ENCODE results near the gene SERPINH1. TPM values are rescaled to one million over a fixed set of nuclear protein-coding genes. Genes with fewer than 3 reads are reported as not detected.

SERPINH1 gene
- total RNA-seq, 3 donors from 2014 or later (not counting 1 experiment from before 2014, with no cell fraction given), result 5.4 to 8.8 (median 7.2) TPM

DNA sequence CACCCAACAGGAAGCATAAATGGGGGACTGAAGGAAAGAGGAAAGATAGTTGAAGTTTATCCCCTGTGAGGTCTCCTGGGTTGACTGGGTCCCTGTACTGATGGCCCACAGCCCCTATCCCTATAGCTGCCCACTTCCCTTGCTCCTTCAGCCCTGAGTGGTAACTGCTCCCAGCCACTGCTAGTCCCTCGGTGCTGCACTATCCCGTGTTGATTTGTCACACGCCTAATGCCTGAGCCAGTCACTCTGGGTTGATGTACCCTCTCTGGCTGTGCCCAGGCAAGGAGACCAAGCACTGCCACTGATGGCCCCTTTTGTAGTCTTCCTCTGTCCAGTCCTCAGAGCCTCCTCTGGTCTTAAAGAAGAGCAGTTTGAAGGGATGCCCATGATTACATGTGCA lies 45.9 kb upstream of the SERPINH1 start:
- 97% methylated on average over 3 of the region's 3 CpGs for WGBS (ENCODE audit: insufficient coverage)
- peak overlapping the region; percentile 40 for H3K4me3 Mint-ChIP-seq
- intact Hi-C loops (cut with micrococcal nuclease), result no loop called here

DNA sequence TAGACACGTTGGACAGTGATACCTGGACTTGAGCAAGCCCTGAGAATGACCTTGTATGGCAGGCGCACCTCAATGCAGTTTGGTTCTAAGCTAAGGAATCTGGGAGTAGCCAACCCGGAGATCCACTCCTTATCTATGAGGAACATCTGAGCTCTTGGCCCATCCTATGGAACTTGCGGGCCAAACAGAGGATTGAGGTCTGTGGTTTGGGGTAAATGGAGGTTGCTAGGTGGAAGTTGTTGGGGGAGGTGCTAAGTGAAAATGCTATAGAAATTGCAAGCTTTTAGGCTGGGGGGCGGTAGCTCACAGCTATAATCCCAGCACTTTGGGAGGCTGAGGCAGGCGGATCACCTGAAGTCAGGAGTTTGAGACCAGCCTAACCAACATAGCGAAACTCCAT lies 45.2 kb upstream of the SERPINH1 start:
- Histone ChIP-seq H3K36me3 (ENCODE audit: control insufficient read depth, insufficient read depth, low read length) (no peaks in the 10 kb centered on the region), H3K9me3 (ENCODE audit: control insufficient read depth, insufficient read depth, low read length) (no peaks in the 10 kb centered on the region), H3K4me1 (ENCODE audit: control insufficient read depth, insufficient read depth, low read length) (peaks cover 23% of the 10 kb centered on the region), H3K27me3 (ENCODE audit: control insufficient read depth, insufficient read depth, low read length) (no peaks in the 10 kb centered on the region), H3K27ac (ENCODE audit: low read length) (no peak overlapping the region), H3K4me3 (ENCODE audit: low read length) (no peak overlapping the region)
- Mint-ChIP-seq H3K27ac (peak overlapping the region; percentile 48 to 75), H3K36me3 (no peaks in the 10 kb centered on the region), H3K4me3 (peak overlapping the region; percentile 82), H3K9me3 (no peaks in the 10 kb centered on the region), H3K27me3 (ENCODE audit: low read depth in 2 of 2) (no peaks in the 10 kb centered on the region), H3K4me1 (peaks cover 19 to 27% of the 10 kb centered on the region in 2 donors)
- WGBS (ENCODE audit: insufficient coverage), result 69% methylated on average over 7 of the region's 7 CpGs
- ATAC-seq, result no peak
- DNase-seq, result no peak
- intact Hi-C loops (cut with micrococcal nuclease), result no loop called here
- TF ChIP-seq, protein P1, sequence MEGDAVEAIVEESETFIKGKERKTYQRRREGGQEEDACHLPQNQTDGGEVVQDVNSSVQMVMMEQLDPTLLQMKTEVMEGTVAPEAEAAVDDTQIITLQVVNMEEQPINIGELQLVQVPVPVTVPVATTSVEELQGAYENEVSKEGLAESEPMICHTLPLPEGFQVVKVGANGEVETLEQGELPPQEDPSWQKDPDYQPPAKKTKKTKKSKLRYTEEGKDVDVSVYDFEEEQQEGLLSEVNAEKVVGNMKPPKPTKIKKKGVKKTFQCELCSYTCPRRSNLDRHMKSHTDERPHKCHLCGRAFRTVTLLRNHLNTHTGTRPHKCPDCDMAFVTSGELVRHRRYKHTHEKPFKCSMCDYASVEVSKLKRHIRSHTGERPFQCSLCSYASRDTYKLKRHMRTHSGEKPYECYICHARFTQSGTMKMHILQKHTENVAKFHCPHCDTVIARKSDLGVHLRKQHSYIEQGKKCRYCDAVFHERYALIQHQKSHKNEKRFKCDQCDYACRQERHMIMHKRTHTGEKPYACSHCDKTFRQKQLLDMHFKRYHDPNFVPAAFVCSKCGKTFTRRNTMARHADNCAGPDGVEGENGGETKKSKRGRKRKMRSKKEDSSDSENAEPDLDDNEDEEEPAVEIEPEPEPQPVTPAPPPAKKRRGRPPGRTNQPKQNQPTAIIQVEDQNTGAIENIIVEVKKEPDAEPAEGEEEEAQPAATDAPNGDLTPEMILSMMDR (IDR thresholded peaks at IDR 0.05), result no peak

More for the DNA sequence above, 45.9 kb upstream of the SERPINH1 start:
- no peak for DNase-seq
- peaks cover 14 to 22% of the 10 kb centered on the region in 2 donors for H3K4me1 Mint-ChIP-seq
- no peak for ATAC-seq
- Histone ChIP-seq H3K9me3 (ENCODE audit: control insufficient read depth, insufficient read depth, low read length) (no peaks in the 10 kb centered on the region), H3K27me3 (ENCODE audit: control insufficient read depth, insufficient read depth, low read length) (no peaks in the 10 kb centered on the region), H3K4me1 (ENCODE audit: control insufficient read depth, insufficient read depth, low read length) (peaks cover 23% of the 10 kb centered on the region), H3K4me3 (ENCODE audit: low read length) (no peak overlapping the region), H3K36me3 (ENCODE audit: control insufficient read depth, insufficient read depth, low read length) (no peaks in the 10 kb centered on the region), H3K27ac (ENCODE audit: low read length) (no peak overlapping the region)
- H3K36me3 Mint-ChIP-seq, result no peaks in the 10 kb centered on the region
- TF ChIP-seq, protein P1 (IDR thresholded peaks at IDR 0.05), result no peak
- H3K9me3 Mint-ChIP-seq, result no peaks in the 10 kb centered on the region
- H3K27ac Mint-ChIP-seq, result no peak overlapping the region
- no peaks in the 10 kb centered on the region for H3K27me3 Mint-ChIP-seq (ENCODE audit: low read depth in 2 of 2)

DNA sequence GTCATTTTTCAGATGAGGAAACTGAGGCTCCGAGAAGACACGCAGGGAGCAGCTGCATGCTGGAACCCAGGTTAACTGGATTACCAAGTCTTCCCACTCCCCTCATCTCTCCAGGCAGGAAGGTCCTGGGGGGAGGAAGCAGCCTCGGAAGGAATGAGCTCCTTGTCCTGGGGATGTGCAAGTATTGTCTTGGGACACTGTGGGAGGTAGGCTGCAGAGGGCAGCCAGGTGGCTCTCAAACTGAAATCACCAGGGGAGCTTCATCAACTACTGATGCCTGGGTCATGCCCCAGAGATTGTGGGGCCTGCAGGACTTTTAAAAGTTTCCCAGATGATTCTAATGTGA lies 43.9 kb upstream of the SERPINH1 start:
- Mint-ChIP-seq H3K4me1 (peaks cover 19 to 27% of the 10 kb centered on the region in 2 donors), H3K27ac (no peak overlapping the region), H3K4me3 (no peak overlapping the region), H3K36me3 (no peaks in the 10 kb centered on the region), H3K9me3 (no peaks in the 10 kb centered on the region), H3K27me3 (ENCODE audit: low read depth in 2 of 2) (no peaks in the 10 kb centered on the region)
- Histone ChIP-seq H3K27ac (ENCODE audit: low read length) (no peak overlapping the region), H3K36me3 (ENCODE audit: control insufficient read depth, insufficient read depth, low read length) (no peaks in the 10 kb centered on the region), H3K9me3 (ENCODE audit: control insufficient read depth, insufficient read depth, low read length) (no peaks in the 10 kb centered on the region), H3K4me3 (ENCODE audit: low read length) (no peak overlapping the region), H3K4me1 (ENCODE audit: control insufficient read depth, insufficient read depth, low read length) (peaks cover 25% of the 10 kb centered on the region), H3K27me3 (ENCODE audit: control insufficient read depth, insufficient read depth, low read length) (no peaks in the 10 kb centered on the region)
- TF ChIP-seq, protein P1 (IDR thresholded peaks at IDR 0.05), result no peak
- 96% methylated on average over 3 of the region's 3 CpGs for WGBS (ENCODE audit: insufficient coverage)
- DNase-seq (no peak), ATAC-seq (no peak)
- intact Hi-C loops (cut with micrococcal nuclease), result no loop called here

Data from natural killer cell (primary cell).